RKO (cell line): ENCODE data around the gene LSP1.

Source experiments
- DNase-seq: peaks from one replicate; pipeline ENCODE4 v3.0.0-alpha.2; 2016; ENCODE audit warnings: low spot score

Gene LSP1

DNA sequence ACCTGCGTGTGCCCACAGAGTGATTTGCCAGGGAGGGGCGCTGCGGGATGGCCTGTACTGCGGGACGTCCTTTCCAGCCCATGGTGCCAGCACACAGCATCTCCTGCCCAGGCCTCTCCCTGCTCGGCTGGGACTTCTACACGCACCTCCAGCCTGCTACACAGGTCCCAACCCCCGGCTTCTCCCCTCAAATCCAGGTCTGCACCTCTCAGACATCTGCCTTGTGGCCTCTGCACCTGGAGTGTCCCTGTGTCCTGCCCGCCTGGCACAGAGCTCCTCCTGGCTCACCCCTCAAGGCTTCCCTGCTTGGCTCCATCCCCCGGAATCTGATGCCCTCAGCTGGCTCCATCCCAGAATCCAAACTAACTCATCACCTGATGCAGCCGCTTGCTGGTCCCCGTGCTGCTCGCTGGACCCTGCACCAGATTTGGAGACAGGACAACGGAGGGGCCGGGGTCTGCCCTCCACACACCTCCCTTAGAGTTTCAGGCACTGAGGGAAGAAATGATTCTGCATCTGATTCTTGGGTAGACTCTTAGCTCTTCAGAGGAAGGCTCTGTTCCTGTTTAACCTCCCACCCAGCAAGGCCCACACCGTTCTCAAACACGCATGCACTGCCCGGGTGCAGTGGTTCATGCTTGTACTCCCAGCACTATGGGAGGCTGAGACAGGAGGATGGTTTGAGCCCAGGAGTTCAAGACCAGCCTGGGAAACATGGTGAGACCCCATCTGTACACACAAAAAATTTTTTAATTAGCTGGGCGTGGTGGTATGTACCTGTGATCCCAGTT, 4.0 kb upstream of the LSP1 start:
- DNase-seq, result no peak

- DNase-seq, result no peak
These were observed 1.3 kb upstream of the LSP1 start for GRCh38 chr11:1851468-1852180.

- DNase-seq, result no peak
These were observed 510 bp upstream of the LSP1 start for GRCh38 chr11:1852271-1852876.

DNA sequence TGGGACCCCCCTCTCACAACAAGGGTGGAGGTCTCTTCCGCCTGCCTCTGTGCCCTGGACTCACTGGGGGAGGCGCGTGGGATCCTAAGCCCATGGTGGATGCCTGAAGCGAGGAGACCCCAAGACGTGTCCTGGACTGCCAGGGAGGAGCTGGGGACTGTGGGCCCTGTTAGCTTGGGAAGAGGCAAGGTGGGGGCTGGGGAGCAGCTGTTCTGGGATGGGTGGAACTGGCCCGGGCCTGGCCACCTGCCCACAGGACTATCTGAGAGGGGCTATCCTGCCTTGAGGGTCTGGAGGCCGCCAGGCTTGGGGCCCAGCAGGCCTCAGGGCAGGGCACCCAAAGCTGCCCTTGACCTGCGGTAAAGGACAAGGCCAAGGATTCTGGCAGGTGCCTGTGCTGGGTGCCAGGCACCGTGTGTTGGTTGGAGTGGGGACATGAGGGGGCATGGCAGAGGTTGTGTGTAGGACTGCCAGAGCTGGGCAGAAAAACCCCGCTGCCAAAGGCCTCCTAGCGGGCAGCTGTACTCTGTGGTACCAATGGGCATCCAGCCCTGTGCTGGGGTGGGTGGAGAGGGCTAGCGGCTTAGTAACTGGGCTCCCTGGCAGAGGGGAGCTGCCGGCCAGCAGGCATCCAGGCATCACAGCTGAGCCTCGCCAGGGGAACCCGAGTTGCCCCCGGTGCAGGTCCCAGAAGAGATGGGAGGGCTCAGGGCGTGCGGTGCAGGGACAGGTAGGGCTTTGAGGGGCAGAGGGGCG, 670 bp downstream of the LSP1 start:
- no peak for DNase-seq

DNA sequence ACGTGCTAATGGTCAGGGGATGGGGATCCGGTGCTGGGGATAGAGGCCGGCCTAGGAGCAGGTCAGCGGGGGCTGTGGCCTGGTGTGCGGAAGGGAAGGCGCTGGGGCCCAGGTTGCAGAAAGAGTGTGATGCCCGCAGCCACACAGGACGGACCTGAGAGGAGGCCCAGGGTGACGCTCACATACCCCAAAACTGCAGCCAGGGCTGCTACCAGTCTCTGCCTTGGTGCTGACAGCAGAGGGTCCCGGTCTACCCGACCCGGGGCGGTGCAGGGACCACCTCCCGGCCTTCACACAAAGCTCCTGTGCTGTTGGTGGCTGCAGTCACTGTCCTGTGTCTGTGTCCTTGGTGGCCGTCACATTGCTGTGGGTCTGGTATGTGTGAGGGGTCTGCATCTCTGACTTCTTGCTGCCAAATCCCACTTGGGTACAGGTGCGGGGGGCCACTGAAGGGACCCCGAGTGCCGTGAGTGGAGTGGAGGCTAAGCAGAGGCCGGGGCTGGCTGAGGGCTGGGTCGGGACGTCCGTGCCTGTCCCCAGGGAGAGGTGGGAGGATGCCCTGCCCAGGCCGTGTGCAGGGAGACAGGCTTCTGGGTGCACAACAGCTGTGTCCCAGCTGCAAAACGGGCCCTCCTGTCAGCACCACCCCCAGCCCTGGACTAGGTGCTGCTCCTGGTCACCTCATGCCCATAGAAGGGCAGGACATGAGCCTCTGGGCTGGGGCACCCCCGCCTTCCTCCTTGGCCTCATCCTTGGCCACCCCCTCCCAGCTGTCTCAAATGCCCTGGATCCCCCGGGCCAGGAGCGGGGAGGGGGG, 1.5 kb downstream of the LSP1 start:
- DNase-seq, result no peak

DNA sequence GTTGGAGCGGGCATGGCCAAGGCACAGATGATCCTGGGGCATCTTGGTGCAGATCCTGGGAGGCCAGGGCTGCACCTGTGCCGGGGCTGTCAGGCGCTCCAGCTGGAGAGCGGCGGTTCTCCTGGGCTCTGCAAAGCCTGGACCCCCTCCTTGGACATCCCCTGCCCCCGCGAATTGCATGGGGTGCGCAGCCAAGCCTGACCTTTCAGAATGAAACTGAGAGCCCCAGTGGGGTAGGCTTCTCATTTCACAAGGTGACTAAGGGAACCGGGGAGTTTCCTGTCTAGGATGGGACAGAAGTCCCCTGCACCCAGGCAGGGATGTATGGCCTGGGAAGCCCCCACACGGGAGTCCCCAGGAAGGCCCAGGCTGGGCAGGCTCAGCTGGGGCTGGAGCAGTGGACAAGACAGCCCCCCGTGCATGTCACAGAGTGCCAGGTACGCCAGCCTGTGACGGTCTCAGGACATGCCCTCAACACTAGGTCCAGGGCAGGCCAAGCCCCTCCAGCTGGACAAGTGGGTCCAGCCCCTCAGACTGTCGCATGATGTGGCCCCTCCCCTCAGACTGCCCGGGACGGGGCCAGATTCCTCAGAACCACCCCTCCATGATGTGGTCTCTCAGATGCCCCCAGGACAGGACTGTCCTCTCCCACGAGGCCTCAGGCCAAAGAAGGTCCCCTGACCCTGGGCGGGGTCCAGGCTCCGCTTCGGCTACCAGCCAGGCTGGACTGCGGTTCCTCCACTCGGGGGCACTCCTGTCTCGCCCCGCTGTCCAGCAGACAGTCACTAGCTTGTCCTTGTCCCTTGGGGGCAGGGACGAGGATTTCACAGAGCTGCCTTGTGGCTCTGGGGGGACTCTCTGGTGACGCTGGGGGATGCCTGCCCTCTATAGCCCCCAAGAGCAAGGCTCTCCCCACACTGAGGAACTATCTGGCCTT, 2.3 kb downstream of the LSP1 start:
- DNase-seq, result no peak

DNA sequence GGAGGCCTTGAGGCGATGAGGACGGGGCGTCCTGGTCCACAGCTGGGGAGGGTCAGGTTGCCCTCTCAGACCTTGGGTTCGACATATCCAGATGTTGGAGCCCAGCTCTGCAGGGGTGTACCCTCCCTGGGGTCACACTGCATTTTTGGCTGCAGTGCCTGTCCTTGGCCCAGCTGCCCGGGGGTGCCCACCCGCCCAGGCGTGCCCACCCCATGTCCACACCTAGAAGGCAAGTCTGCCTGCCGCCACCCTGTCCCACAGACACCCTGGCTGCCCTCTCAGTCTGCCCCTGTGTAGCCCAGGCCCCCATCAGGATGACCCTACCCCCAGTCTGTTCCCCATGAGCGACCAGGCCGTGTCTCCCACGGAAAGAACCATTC, 3.0 kb downstream of the LSP1 start:
- DNase-seq, result no peak

GRCh38 chr11:1856306-1857005, 3.6 kb downstream of the LSP1 start:
- no peak for DNase-seq

DNA sequence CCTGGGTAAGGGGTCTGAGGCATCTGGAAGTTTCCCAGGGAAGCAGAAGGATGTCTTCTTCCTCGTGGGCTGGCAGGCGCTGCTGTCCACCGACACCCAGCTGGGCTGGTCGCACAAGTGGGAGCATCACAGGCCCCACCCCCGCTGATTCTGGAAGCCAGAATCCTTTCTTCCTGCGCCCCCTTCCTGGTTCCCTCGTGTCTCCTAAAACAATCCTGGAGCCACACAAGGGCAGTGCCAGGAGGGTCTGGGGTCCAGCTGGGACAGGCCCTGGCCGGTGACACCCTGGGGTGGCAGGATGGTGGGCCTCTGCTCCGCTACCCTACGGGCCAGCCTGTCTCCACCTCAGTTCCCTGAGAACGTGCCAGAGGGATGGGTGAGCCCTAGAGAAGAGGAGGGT, 4.2 kb downstream of the LSP1 start:
- DNase-seq, result no peak

GRCh38 chr11:1858154-1858553, 5.3 kb downstream of the LSP1 start:
- DNase-seq, result no peak

GRCh38 chr11:1858576-1858975, 5.7 kb downstream of the LSP1 start:
- DNase-seq, result no peak

DNA sequence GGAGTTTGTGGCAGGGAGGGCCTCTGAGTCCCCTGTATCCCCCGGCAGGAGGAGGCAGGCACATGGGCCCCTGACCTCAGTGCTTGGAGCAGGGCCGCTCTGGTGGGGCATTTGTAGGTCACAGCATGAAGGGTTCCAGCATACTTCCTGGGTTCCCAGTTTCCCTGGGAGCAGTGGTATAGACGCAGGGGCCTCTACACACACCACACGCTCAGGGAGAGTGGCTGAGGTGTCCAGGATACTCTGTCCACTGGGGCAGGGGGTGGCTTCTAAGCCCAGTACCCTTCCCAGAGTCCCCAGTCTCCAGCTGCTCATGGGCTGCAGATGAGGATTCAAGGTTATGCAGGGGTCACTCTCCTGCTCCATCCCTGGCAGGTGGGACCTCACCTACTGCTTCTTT, 6.1 kb downstream of the LSP1 start:
- DNase-seq, result no peak

GRCh38 chr11:1860108-1860507, 7.2 kb downstream of the LSP1 start:
- no peak for DNase-seq

DNA sequence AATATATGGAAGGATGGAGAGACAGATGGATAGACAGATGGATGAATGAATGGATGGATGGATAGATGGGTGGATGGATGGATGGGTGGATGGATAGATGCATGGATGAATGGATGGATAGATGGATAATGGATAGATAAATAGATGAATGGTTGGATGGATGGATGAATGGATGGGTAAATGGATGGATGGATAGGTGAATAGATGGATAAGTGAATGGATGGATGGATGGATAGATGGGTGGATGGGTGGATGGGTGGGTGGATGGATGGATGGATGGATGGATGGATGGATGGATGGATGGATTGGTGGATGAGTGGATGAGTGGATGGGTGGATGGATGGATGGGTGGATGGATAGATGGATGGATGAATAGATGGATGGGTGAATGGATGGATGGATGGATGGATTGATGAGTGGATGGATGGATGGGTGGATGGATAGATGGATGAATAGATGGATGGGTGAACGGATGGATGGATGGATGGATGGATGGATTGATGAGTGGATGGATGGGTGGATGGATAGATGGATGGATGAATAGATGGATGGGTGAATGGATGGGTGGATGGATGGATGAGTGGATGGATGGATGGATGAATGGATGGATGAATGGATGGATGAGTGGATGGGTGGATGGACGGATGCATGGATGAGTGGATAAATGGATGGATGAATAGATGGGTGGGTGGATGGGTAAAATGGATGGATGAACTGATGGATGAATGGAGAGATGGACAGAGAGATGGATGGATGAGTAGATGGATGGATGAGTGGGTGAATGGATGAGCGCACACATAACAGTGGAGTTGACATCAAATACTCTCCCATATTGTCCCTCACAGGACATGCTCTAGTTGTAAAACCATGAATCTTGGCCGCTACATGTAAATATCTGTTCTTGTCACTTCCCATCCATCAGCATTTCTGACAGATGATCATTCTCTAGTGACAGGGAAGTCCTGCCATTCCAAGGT, 8.8 kb downstream of the LSP1 start:
- no peak for DNase-seq

GRCh38 chr11:1862588-1863351, 9.9 kb downstream of the LSP1 start:
- no peak for DNase-seq

DNA sequence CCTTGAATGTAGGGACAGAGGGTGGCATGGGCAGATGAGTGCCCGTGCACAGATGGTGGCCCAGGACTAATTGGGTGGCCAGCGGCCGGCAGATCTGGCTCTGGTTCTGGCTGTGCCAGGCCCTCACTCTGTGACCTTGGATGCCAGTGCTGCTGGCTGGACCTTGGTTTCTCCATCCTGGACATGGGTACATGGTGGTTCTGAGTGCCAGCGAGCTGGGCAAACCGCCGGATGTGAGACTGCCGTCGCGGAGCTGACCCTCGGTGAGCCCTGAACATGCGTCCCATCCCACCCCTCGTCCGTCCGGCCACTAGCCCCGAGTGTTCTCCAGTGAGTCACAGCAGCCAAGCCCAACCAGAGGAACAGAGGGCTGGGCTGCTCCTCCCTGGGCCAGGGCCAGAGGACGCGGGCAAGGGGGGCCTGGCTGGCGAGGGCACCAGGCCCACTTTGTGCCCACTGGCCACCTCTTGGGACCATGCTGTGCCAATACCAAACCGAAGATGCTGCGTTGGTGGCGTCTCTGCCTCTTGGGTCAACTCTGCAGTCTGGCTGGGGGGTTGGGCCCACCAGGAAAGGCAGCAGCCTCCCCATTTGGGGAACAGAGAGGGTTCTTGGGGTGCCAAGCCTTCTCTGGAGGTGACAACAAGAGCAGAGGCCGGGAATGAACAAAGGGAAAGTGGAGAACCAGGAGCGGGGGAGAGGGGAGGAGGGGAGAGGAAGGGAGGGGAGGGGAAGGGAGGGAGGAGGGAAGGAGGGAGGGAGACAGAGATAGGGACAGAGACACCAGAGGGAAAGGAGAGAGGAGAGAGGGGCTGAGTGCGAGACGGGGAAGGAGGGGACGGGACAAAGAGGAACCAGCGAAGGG, 10.7 kb downstream of the LSP1 start:
- no peak for DNase-seq

DNA sequence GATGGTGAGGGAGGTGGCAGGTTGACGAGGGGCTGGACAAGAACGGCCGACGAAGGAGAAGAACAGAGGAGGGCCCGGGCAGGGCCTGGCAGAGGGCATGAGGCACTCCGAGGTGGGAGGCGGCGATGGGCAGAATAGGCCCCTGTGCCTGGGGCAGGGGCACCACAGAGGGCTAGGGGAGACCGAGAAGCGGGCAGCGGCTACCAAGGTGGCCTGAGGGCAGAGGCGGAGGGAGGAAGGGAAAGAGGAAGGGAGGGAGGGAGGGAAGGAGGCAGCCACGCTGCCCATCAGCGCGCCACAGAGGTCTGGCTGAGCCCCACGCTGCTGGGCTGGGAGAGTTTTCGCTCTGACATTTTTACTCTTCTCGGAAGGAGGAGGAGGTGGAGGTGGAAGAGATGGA, 11.3 kb downstream of the LSP1 start:
- DNase-seq, result no peak
